ENCODE measurements around the gene EPGN. TPM values are rescaled to one million over a fixed set of nuclear protein-coding genes. Genes with fewer than 3 reads are reported as not detected.

Gene EPGN
- total and polyA plus RNA-seq, 2 donors (not counting 1 experiment from before 2014, with no cell fraction given): 0.32 TPM; not detected in 1

DNA sequence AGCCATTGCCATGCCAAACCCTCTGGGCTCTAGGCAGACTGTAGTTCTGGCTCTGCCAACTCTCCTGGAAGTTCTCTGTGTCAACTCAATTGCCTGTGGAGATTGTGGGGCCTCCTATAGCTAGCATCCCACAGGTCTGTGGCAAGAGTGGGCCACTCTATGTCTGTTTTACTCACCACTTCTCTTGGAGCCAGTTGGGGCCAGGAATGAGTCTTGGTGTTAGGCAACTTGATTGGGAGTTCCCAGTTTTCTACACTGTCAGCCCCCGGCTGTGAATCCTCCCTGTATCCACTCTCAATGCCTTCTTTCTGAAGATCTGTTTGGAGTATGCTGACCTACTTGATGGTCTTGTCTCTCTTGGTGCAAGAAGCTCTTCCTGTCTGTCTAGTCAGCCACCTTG, 48.2 kb upstream of the EPGN start:
- no CpG with 5 or more reads among the region's 1 CpG for WGBS (ENCODE audit: insufficient coverage)
- no peaks in the 10 kb centered on the region for H3K79me2 ChIP-seq (ENCODE audit: control insufficient read depth, insufficient read depth, low read length)
- no peak overlapping the region for H3K27ac ChIP-seq (ENCODE audit: low read length in 2 of 2)
- Mint-ChIP-seq H3K9me3 (ENCODE audit: insufficient read depth) (no peaks in the 10 kb centered on the region), H3K27ac (no peak overlapping the region), H3K27me3 (no peaks in the 10 kb centered on the region), H3K4me1 (no peaks in the 10 kb centered on the region), H3K4me3 (no peak overlapping the region)
- no peaks in the 10 kb centered on the region for H3K36me3 ChIP-seq (replicated peaks in 1 of 2; ENCODE audit: control extremely low read depth in 1 of 2, control insufficient read depth in 1 of 2, extremely low read depth in 1 of 2, insufficient read depth in 2 of 2, low read length in 1 of 2)
- no peaks in the 10 kb centered on the region for H3K4me1 ChIP-seq (ENCODE audit: control insufficient read depth in 2 of 2, insufficient read depth in 2 of 2, low read length in 2 of 2)
- ChIA-PET POLR2A (no interaction called here), CTCF (no interaction called here)
- H2AFZ ChIP-seq (ENCODE audit: insufficient read depth, low read depth, low read length, poor library complexity, severe bottlenecking): no peak overlapping the region
- no peaks in the 10 kb centered on the region for H4K20me1 ChIP-seq (ENCODE audit: control insufficient read depth, insufficient read depth, low read length, poor library complexity, severe bottlenecking)
- H3K4me2 ChIP-seq (replicated peaks; ENCODE audit: low read depth, low read length, poor library complexity, severe bottlenecking): no peak overlapping the region
- TF ChIP-seq, protein P1, sequence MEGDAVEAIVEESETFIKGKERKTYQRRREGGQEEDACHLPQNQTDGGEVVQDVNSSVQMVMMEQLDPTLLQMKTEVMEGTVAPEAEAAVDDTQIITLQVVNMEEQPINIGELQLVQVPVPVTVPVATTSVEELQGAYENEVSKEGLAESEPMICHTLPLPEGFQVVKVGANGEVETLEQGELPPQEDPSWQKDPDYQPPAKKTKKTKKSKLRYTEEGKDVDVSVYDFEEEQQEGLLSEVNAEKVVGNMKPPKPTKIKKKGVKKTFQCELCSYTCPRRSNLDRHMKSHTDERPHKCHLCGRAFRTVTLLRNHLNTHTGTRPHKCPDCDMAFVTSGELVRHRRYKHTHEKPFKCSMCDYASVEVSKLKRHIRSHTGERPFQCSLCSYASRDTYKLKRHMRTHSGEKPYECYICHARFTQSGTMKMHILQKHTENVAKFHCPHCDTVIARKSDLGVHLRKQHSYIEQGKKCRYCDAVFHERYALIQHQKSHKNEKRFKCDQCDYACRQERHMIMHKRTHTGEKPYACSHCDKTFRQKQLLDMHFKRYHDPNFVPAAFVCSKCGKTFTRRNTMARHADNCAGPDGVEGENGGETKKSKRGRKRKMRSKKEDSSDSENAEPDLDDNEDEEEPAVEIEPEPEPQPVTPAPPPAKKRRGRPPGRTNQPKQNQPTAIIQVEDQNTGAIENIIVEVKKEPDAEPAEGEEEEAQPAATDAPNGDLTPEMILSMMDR (IDR thresholded peaks at IDR 0.05): no peak
- TF ChIP-seq EZH2 (IDR thresholded peaks at IDR 0.05; ENCODE audit: borderline replicate concordance, insufficient read depth, low read depth, low read length, poor library complexity, severe bottlenecking): no peak
- no peaks in the 10 kb centered on the region for H3K27me3 ChIP-seq (replicated peaks in 1 of 4; ENCODE audit: control extremely low read depth in 1 of 4, control insufficient read depth in 3 of 4, insufficient read depth in 4 of 4, low read length in 3 of 4)
- no peak overlapping the region for H3K4me3 ChIP-seq (ENCODE audit: control extremely low read depth in 1 of 5, extremely low read depth in 1 of 5, insufficient read depth in 1 of 5, low read depth in 2 of 5, low read length in 4 of 5)
- H3K9me3 ChIP-seq (ENCODE audit: control extremely low read depth in 1 of 3, control insufficient read depth in 2 of 3, insufficient read depth in 1 of 3, low read length in 2 of 3): no peaks in the 10 kb centered on the region
- H3K9ac ChIP-seq (ENCODE audit: low read length): no peak overlapping the region
- no peak for DNase-seq
- intact Hi-C loops (cut with micrococcal nuclease): no loop called here
- no peak for ATAC-seq (ENCODE audit: low read depth)

GRCh38 chr4:74262522-74262921, 45.7 kb upstream of the EPGN start:
- no peak overlapping the region for H2AFZ ChIP-seq (ENCODE audit: insufficient read depth, low read depth, low read length, poor library complexity, severe bottlenecking)
- CTCF ChIA-PET: interaction anchor here (0.6 kb wide), 1 partner anchor 73 kb away, joined by 4 read pairs; no protein-coding TSS in a partner anchor
- H3K36me3 ChIP-seq (replicated peaks in 1 of 2; ENCODE audit: control extremely low read depth in 1 of 2, control insufficient read depth in 1 of 2, extremely low read depth in 1 of 2, insufficient read depth in 2 of 2, low read length in 1 of 2): no peaks in the 10 kb centered on the region
- H4K20me1 ChIP-seq (ENCODE audit: control insufficient read depth, insufficient read depth, low read length, poor library complexity, severe bottlenecking): no peaks in the 10 kb centered on the region
- no peaks in the 10 kb centered on the region for H3K79me2 ChIP-seq (ENCODE audit: control insufficient read depth, insufficient read depth, low read length)
- Mint-ChIP-seq H3K9me3 (ENCODE audit: insufficient read depth) (no peaks in the 10 kb centered on the region), H3K4me1 (no peaks in the 10 kb centered on the region), H3K4me3 (no peak overlapping the region), H3K27ac (no peak overlapping the region), H3K27me3 (no peaks in the 10 kb centered on the region)
- no peak overlapping the region for H3K9ac ChIP-seq (ENCODE audit: low read length)
- H3K27ac ChIP-seq (ENCODE audit: low read length in 2 of 2): no peak overlapping the region
- H3K4me2 ChIP-seq (replicated peaks; ENCODE audit: low read depth, low read length, poor library complexity, severe bottlenecking): no peak overlapping the region
- H3K4me1 ChIP-seq (ENCODE audit: control insufficient read depth in 2 of 2, insufficient read depth in 2 of 2, low read length in 2 of 2): no peaks in the 10 kb centered on the region
- no peaks in the 10 kb centered on the region for H3K27me3 ChIP-seq (replicated peaks in 1 of 4; ENCODE audit: control extremely low read depth in 1 of 4, control insufficient read depth in 3 of 4, insufficient read depth in 4 of 4, low read length in 3 of 4)
- POLR2A ChIA-PET: no interaction called here
- no peaks in the 10 kb centered on the region for H3K9me3 ChIP-seq (ENCODE audit: control extremely low read depth in 1 of 3, control insufficient read depth in 2 of 3, insufficient read depth in 1 of 3, low read length in 2 of 3)
- DNase-seq (no peak), ATAC-seq (ENCODE audit: low read depth) (no peak)
- intact Hi-C loops (cut with micrococcal nuclease): no loop called here
- TF ChIP-seq EZH2 (IDR thresholded peaks at IDR 0.05; ENCODE audit: borderline replicate concordance, insufficient read depth, low read depth, low read length, poor library complexity, severe bottlenecking): no peak
- TF ChIP-seq, protein P1 (IDR thresholded peaks at IDR 0.05): no peak
- H3K4me3 ChIP-seq (ENCODE audit: control extremely low read depth in 1 of 5, extremely low read depth in 1 of 5, insufficient read depth in 1 of 5, low read depth in 2 of 5, low read length in 4 of 5): no peak overlapping the region

Measured in B cell (primary cell).